GM13977 (cell line): ENCODE data around the gene NUDT21.
A peak's percentile ranks its signal among the peaks of the same experiment; 100 is the strongest.
"Not testable (repeated sequence)": the region's sequence is repeated elsewhere in the genome, so short reads cannot be mapped to it uniquely, and the experiment has no call there.

Source experiments
- DNase-seq: peaks from one replicate; pipeline ENCODE4 v3.0.0; 2012; ENCODE audit warnings: low spot score
- CTCF ChIP-seq: IDR thresholded peaks from 2 replicates; pipeline ENCODE4 v1.5.1; 2012; ENCODE audit warnings: mild to moderate bottlenecking, control low read depth; ENCODE audit not compliant: insufficient read depth; ENCODE audit errors: extremely low read depth, missing control alignments
- in situ Hi-C: fragments of 300-500 bp; cut with MboI; formaldehyde crosslinking; loops from one replicate; pipeline ENCODE4 v1.12.0; 2022; ENCODE audit warnings: low sequenced_read_pairs, low pct_unique_long_range_greater_than_20kb, mixed read lengths, inconsistent platforms; ENCODE audit not compliant: unreplicated experiment

NUDT21 gene

GRCh38 chr16:56450986-56451752, at the start of gene NUDT21, which contains the start of gene OGFOD1:
TSS of gene NUDT21 (minus strand) at chr16:56451332. CDS start at chr16:56451202, 130 bp downstream.
TSS of gene OGFOD1 (plus strand) at chr16:56451554. CDS start at chr16:56451613, 59 bp downstream.
- DNase-seq, result peak; percentile 97
- TF ChIP-seq CTCF, result no peak
- in situ Hi-C loops, result no loop called here

GRCh38 chr16:56493815-56494214, 42.7 kb upstream of the NUDT21 start:
- TF ChIP-seq CTCF, result no peak
- in situ Hi-C loops, result no loop called here
- DNase-seq, result no peak

GRCh38 chr16:56493126-56493525, 42.0 kb upstream of the NUDT21 start:
- in situ Hi-C loops, result no loop called here
- no peak for TF ChIP-seq CTCF
- no peak for DNase-seq

- no peak for TF ChIP-seq CTCF
- DNase-seq, result no peak
- in situ Hi-C loops, result no loop called here
Measured at GRCh38 chr16:56491657-56492261, 40.6 kb upstream of the NUDT21 start.

GRCh38 chr16:56488868-56489267, 37.7 kb upstream of the NUDT21 start:
- DNase-seq, in situ Hi-C loops: not testable (repeated sequence)

- TF ChIP-seq CTCF, result no peak
- in situ Hi-C loops, result no loop called here
- DNase-seq, result no peak
Measured at GRCh38 chr16:56488035-56488434, 36.9 kb upstream of the NUDT21 start.

- in situ Hi-C loops, result no loop called here
- TF ChIP-seq CTCF, result no peak
- DNase-seq, result no peak
Measured at GRCh38 chr16:56483394-56483793, 32.3 kb upstream of the NUDT21 start.
